ENCODE data around the gene OR2T4. TPM values are rescaled to one million over a fixed set of nuclear protein-coding genes. Genes with fewer than 3 reads are reported as not detected.

The OR2T4 gene
- polyA plus RNA-seq, 3 donors = not detected

Other genes starting within 250 kb of the OR2T4 start
- not detected for gene OR2M5, start 216.5 kb upstream of the OR2T4 start, polyA plus RNA-seq (ENCODE audit: insufficient read length in 3 of 3)
- gene OR2M2, start 186.8 kb upstream of the OR2T4 start, polyA plus RNA-seq (ENCODE audit: insufficient read length in 3 of 3) = not detected
- gene OR2M3, start 164.4 kb upstream of the OR2T4 start, polyA plus RNA-seq (ENCODE audit: insufficient read length in 3 of 3) = under 1 TPM in 2 of 3 donors, not detected in 1; 0.04 to 0.06 TPM
- under 1 TPM in 2 of 3 donors, not detected in 1; 0.03 to 0.08 TPM for gene OR2M4, start 130.2 kb upstream of the OR2T4 start, polyA plus RNA-seq (ENCODE audit: insufficient read length in 3 of 3)
- gene OR2T33, start 83.7 kb upstream of the OR2T4 start, polyA plus RNA-seq (ENCODE audit: insufficient read length in 3 of 3) = not detected
- gene OR2T12, start 58.2 kb upstream of the OR2T4 start, polyA plus RNA-seq (ENCODE audit: insufficient read length in 3 of 3) = under 1 TPM in 2 of 3 donors, not detected in 1; 0.03 to 0.05 TPM
- gene OR2M7, start 37.1 kb upstream of the OR2T4 start, polyA plus RNA-seq (ENCODE audit: insufficient read length in 3 of 3) = not detected
- gene OR14C36, start 12.9 kb upstream of the OR2T4 start, polyA plus RNA-seq (ENCODE audit: insufficient read length in 3 of 3) = not detected
- gene OR2T6, start 14.1 kb downstream of the OR2T4 start, polyA plus RNA-seq (ENCODE audit: insufficient read length in 3 of 3) = under 1 TPM in 1 of 3 donors, not detected in 2; 0.06 TPM
- not detected for gene OR2T1, start 41.4 kb downstream of the OR2T4 start, polyA plus RNA-seq (ENCODE audit: insufficient read length in 3 of 3)
- under 1 TPM in 1 of 3 donors, not detected in 2; 0.06 TPM for gene OR2T2, start 84.0 kb downstream of the OR2T4 start, polyA plus RNA-seq (ENCODE audit: insufficient read length in 3 of 3)
- gene OR2T3, start 111.7 kb downstream of the OR2T4 start, polyA plus RNA-seq (ENCODE audit: insufficient read length in 3 of 3) = not detected
- under 1 TPM in 1 of 3 donors, not detected in 2; 0.12 TPM for gene OR2T5, start 126.9 kb downstream of the OR2T4 start, polyA plus RNA-seq (ENCODE audit: insufficient read length in 3 of 3)
- gene OR2G6, start 146.4 kb downstream of the OR2T4 start, polyA plus RNA-seq (ENCODE audit: insufficient read length in 3 of 3) = under 1 TPM in 1 of 3 donors, not detected in 2; 0.11 TPM
- gene OR2T29, start 201.1 kb downstream of the OR2T4 start, polyA plus RNA-seq (ENCODE audit: insufficient read length in 3 of 3) = not detected
- gene OR2T34, start 213.1 kb downstream of the OR2T4 start, polyA plus RNA-seq (ENCODE audit: insufficient read length in 3 of 3) = not detected
- gene OR2T10, start 236.0 kb downstream of the OR2T4 start, polyA plus RNA-seq (ENCODE audit: insufficient read length in 3 of 3) = under 1 TPM in 1 of 3 donors, not detected in 2; 0.33 TPM